Uterus (tissue), 4 donors: Measurements from ENCODE around the gene PAQR8. TPM values are rescaled to one million over a fixed set of nuclear protein-coding genes. Genes with fewer than 3 reads are reported as not detected.

Experiments used
- DNase-seq, 2 donors: peaks; one replicate each; pipeline ENCODE4 v3.0.0-alpha.2; 2019 to 2020
- H3K27ac ChIP-seq, 2 donors: fragments of 200-600 bp; sonication (generic); 1 replicate in 1 of 2; 2 replicates in 1 of 2; pipeline ENCODE4 v1.5.1; 2016 to 2018
- H3K27me3 ChIP-seq, 2 donors: fragments of 200-600 bp; sonication (generic); one replicate each; pipeline ENCODE4 v1.5.1; 2018 to 2019; ENCODE audit warnings: control low read depth in 1 of 2
- H3K36me3 ChIP-seq, 2 donors: fragments of 200-600 bp; sonication (generic); one replicate each; pipeline ENCODE4 v1.5.1; 2019; ENCODE audit warnings: control low read depth in 1 of 2
- H3K4me1 ChIP-seq, 2 donors: fragments of 200-600 bp; sonication (generic); one replicate each; pipeline ENCODE4 v1.5.1; 2018 to 2019; ENCODE audit warnings: control low read depth in 1 of 2
- H3K4me3 ChIP-seq, 2 donors: fragments of 200-600 bp; sonication (generic); 1 replicate in 1 of 2; 2 replicates in 1 of 2; pipeline ENCODE4 v1.5.1; 2018 to 2019; ENCODE audit warnings: mild to moderate bottlenecking in 1 of 2
- H3K9me3 ChIP-seq, 2 donors: fragments of 200-600 bp; sonication (generic); one replicate each; pipeline ENCODE4 v1.5.1; 2019; ENCODE audit warnings: control low read depth in 1 of 2
- POLR2A ChIP-seq, 2 donors: fragments of 450-650 bp; IDR thresholded peaks; one replicate each; pipeline ENCODE4 v1.6.1; 2016; ENCODE audit warnings: antibody characterized with exemption in 2 of 2, mild to moderate bottlenecking in 1 of 2, moderate library complexity in 1 of 2
- intact Hi-C: fragments of 100-400 bp; cut with DNase I; formaldehyde crosslinking; loops from one replicate; pipeline ENCODE4 v1.15.1; 2023; ENCODE audit warnings: low total_unique reads
- total RNA-seq, 4 donors: library from RNA; depleted of rRNA in 3 of 4; stranded (reverse); fragments of >200 nt in 3 of 4; gene quantifications; one replicate each; pipeline versions ENCODE4 v1.1.0 to v1.2.4, GENCODE V29; 2014 to 2023
- TF ChIP-seq, protein P1 (sequence below), 4 experiments: fragments of 200-600 bp in 2 of 4; fragments of 450-650 bp in 2 of 4; sonication (generic) in 2 of 4; IDR thresholded peaks; one replicate each; pipeline ENCODE4 v1.5.1; 2016 to 2019; ENCODE audit warnings: antibody characterized with exemption in 4 of 4, mild to moderate bottlenecking in 2 of 4, moderate library complexity in 1 of 4
- donor health status: DM: yes; HTN: yes; CAD: no.

The PAQR8 gene
- total RNA-seq, 4 donors from 2014 or later: 12.3 to 24.7 (median 13.9) TPM

DNA sequence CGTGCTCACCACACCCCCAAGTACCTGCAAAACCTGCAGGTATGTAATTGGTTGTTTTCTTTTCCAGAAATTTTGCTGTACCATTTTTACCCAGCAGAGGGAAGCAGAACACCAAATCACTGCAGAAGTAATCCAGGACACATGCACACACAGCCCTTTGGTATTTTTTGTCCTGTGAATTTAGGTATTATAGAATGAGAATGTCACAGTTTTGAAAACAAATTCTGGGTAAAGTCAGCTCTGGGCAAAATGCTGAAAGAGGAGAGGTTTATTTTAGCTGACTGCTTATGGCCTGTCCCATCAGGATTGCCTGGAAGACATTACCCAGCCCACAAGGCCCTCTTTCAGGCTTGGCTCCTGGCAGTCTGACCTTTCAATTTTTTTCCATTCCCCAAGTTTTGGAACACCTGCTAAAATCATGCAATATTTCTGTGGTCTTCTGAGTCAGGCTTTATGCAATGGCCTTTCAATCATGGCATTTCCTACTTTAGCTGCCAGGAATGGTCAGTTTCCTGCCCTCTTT, 54.7 kb downstream of the PAQR8 start:
- Histone ChIP-seq H3K36me3 (no peaks in the 10 kb centered on the region), H3K9me3 (no peaks in the 10 kb centered on the region), H3K4me1 (no peaks in the 10 kb centered on the region), H3K27ac (no peak overlapping the region), H3K27me3 (no peaks in the 10 kb centered on the region), H3K4me3 (no peak overlapping the region)
- TF ChIP-seq POLR2A (IDR thresholded peaks at IDR 0.05): no peak
- TF ChIP-seq, protein P1, sequence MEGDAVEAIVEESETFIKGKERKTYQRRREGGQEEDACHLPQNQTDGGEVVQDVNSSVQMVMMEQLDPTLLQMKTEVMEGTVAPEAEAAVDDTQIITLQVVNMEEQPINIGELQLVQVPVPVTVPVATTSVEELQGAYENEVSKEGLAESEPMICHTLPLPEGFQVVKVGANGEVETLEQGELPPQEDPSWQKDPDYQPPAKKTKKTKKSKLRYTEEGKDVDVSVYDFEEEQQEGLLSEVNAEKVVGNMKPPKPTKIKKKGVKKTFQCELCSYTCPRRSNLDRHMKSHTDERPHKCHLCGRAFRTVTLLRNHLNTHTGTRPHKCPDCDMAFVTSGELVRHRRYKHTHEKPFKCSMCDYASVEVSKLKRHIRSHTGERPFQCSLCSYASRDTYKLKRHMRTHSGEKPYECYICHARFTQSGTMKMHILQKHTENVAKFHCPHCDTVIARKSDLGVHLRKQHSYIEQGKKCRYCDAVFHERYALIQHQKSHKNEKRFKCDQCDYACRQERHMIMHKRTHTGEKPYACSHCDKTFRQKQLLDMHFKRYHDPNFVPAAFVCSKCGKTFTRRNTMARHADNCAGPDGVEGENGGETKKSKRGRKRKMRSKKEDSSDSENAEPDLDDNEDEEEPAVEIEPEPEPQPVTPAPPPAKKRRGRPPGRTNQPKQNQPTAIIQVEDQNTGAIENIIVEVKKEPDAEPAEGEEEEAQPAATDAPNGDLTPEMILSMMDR (IDR thresholded peaks at IDR 0.05): peak; percentile 72 to 93 (median 83)
- intact Hi-C loops: loop anchor here (2.0 to 5.0 kb wide), 2 partner anchors 181 to 248 kb away; no protein-coding TSS in a partner anchor
- no peak for DNase-seq

DNA sequence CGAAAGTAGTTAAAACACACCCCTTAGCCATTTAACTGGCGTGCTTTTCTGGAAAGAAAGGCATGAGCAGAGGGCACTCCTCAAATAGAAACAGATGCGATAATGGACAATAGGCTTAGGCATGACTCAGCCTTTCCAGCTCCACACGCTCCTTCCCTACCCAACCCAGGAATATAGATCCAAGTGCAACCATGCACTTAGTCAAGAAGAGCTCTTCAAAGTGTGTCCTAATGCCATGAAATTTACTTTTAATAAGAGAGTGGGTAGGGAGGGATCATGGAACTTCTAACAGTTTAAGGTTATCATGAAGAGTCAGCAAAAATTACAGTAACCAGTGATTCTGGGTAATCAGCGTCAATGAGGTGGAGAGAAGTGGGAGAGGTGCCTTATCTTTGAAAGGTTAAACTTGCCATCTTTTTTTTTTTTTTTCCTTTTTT, 55.7 kb downstream of the PAQR8 start:
- Histone ChIP-seq H3K27ac (no peak overlapping the region), H3K4me3 (no peak overlapping the region), H3K27me3 (no peaks in the 10 kb centered on the region), H3K36me3 (no peaks in the 10 kb centered on the region), H3K9me3 (no peaks in the 10 kb centered on the region), H3K4me1 (no peaks in the 10 kb centered on the region)
- intact Hi-C loops: loop anchor here (2.0 to 5.0 kb wide), 2 partner anchors 180 to 247 kb away; no protein-coding TSS in a partner anchor
- TF ChIP-seq, protein P1 (IDR thresholded peaks at IDR 0.05): no peak
- TF ChIP-seq POLR2A (IDR thresholded peaks at IDR 0.05): no peak
- DNase-seq: no peak

DNA sequence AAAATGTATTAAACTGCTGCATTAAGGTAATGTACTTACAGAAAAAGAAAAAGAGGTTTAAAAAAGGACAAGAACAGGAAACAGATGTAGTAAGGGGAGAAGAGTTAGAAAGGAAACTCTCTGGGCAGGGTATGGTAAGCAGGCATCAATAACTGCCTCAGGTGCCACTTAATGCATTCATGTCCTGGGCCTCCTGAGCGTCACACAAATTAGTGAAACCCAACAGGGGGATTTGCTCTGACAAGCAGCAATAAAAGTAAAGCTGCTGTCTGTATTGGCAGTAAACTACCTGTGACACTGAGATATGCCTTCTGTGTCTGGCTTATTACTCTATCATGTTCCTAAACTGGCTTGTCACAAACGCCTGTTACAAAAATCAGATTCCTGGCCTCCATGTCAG, 56.7 kb downstream of the PAQR8 start:
- intact Hi-C loops: loop anchor here (5.0 kb wide), 1 partner anchor 179 kb away; no protein-coding TSS in a partner anchor
- Histone ChIP-seq H3K27ac (no peak overlapping the region), H3K36me3 (no peaks in the 10 kb centered on the region), H3K4me3 (no peak overlapping the region), H3K9me3 (no peaks in the 10 kb centered on the region), H3K4me1 (no peaks in the 10 kb centered on the region), H3K27me3 (no peaks in the 10 kb centered on the region)
- TF ChIP-seq, protein P1 (IDR thresholded peaks at IDR 0.05): no peak
- TF ChIP-seq POLR2A (IDR thresholded peaks at IDR 0.05): no peak
- DNase-seq: no peak

DNA sequence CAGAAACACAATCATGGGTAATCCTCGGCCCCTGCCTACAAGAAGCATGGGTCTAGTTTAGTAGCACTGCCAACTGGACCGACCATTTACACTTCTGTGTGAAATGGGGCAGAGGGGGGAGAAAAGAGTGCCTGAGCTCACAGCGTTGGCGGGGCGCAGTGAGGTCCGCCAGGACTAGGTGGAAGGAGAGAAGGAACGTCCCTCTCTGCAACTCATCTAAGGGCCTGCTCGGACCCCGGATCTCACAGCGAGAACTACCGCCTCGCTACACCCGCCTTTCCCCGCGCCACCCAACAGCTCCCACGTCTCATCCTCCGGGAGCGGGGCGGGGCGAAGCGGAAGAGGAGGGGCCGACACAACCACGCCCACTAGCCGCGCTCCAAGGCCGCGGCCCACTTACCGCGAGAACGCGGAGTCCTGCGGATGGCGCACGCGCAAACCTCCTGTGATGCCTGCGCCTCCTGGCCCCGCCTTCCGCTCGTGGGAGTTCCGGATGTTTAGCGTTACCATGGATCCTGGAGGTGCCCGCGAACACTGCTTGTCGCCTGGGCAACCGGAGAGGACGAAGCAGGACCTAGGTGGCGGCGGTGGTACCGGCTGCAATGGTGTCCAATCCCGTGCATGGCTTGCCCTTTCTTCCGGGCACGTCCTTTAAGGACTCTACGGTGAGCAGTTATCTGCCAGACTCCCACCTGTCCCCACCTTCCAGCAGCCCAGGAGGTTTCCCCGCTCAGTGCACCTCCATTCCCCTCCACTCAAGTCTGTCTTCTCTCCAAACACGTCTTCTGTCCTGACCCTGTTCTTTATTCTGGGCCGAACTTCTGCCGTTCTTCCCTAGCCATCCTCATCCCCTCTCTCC, 58.1 kb downstream of the PAQR8 start, which contains the start of gene EFHC1:
EFHC1 (plus strand) TSS at position 534 of the 859 bp plus-strand sequence; CDS start at position 603, 69 bp downstream.
- Histone ChIP-seq H3K9me3 (no peaks in the 10 kb centered on the region), H3K4me3 (peak within 1 kb of the TSS; percentile 73 to 86), H3K27me3 (no peaks in the 10 kb centered on the region), H3K36me3 (no peaks in the 10 kb centered on the region), H3K27ac (peak within 1 kb of the TSS; percentile 84 to 89), H3K4me1 (no peaks in the 10 kb centered on the region)
- peak; percentile 98 to 99 for DNase-seq
- TF ChIP-seq, protein P1 (IDR thresholded peaks at IDR 0.05): peak in 2 of 4 experiments; percentile 4 to 17
- peak; percentile 67 to 90 for TF ChIP-seq POLR2A (IDR thresholded peaks at IDR 0.05)
- intact Hi-C loops: loop anchor here (5.0 kb wide), 1 partner anchor 177 kb away; no protein-coding TSS in a partner anchor
